Breast epithelium (tissue), 3 donors: ENCODE measurements around the gene THOC6.

ENCODE experiments used
- CTCF ChIP-seq, 3 donors: fragments of 450-650 bp; IDR thresholded peaks; one replicate each; pipeline ENCODE4 v1.5.1; 2016 to 2017; ENCODE audit warnings: antibody characterized with exemption in 3 of 3, mild to moderate bottlenecking in 3 of 3, moderate library complexity in 3 of 3
- POLR2A ChIP-seq: fragments of 450-650 bp; IDR thresholded peaks from one replicate; pipeline ENCODE4 v1.6.1; 2016; ENCODE audit warnings: antibody characterized with exemption, mild to moderate bottlenecking, moderate library complexity
- POLR2AphosphoS5 ChIP-seq, 3 donors: sonication (generic); formaldehyde crosslinking; IDR thresholded peaks; one replicate each; pipeline ENCODE4 v1.6.1; 2017; ENCODE audit warnings: antibody characterized with exemption in 3 of 3

DNA sequence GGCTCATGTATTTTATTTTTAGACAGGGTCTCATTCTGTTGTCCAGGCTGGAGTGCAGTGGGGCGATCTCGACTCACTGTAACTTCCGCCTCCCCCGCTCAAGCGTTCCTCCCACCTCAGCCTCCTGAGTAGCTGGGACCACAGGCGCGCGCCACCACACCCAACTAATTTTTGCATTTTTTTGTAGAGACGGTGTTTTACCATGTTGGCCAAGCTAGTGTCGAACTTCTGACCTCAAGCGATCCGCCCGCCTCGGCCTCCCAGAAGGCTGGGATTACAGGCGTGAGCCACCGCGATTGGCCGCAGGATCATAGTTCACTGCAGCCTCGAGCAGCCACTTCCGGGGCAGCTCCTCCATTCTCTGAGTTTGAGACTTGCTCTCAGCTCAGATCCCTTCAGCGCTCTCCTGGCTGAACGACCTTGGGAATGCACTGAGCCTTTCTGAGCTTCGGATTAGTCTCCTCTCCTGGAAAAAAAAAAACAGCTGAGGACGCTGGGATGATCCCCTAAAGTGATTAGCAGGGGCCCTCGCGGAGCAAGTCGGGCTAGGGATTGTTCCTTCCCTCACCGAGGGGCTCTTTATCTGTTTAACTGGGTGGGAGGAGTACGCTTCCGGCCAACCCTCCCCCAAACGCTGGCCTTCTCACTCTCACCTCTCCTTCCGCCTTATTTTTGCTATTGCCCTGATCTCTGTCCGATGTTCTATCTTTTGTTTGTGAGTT, 42.5 kb upstream of the THOC6 start:
- TF ChIP-seq CTCF (IDR thresholded peaks at IDR 0.05) (no peak), POLR2AphosphoS5 (IDR thresholded peaks at IDR 0.05) (no peak), POLR2A (no peak)
